Omental fat pad (tissue), 4 donors: ENCODE data around the gene AK8. TPM values are rescaled to one million over a fixed set of nuclear protein-coding genes. Genes with fewer than 3 reads are reported as not detected.

Source experiments
- ATAC-seq: fragments of 150-250 bp; one replicate; pipeline ENCODE4 v1.9.1; 2016; ENCODE audit warnings: mild to moderate bottlenecking, moderate library complexity; ENCODE audit not compliant: low FRiP score
- DNase-seq: peaks from one replicate; pipeline ENCODE4 v3.0.0-alpha.2; 2019; ENCODE audit warnings: low spot score
- total RNA-seq, 4 donors: library from RNA; depleted of rRNA; stranded (reverse); fragments of >200 nt; gene quantifications; one replicate each; pipeline ENCODE4 v1.1.0, GENCODE V29; 2016
- TF ChIP-seq, protein P1 (sequence below), 3 donors: fragments of 450-650 bp; IDR thresholded peaks; one replicate each; pipeline ENCODE4 v1.5.1; 2016 to 2017; ENCODE audit warnings: antibody characterized with exemption in 3 of 3, mild to moderate bottlenecking in 3 of 3, moderate library complexity in 2 of 3

AK8 gene
- total RNA-seq, 4 donors from 2014 or later = 1.0 to 1.3 (median 1.3) TPM; not detected in 1

DNA sequence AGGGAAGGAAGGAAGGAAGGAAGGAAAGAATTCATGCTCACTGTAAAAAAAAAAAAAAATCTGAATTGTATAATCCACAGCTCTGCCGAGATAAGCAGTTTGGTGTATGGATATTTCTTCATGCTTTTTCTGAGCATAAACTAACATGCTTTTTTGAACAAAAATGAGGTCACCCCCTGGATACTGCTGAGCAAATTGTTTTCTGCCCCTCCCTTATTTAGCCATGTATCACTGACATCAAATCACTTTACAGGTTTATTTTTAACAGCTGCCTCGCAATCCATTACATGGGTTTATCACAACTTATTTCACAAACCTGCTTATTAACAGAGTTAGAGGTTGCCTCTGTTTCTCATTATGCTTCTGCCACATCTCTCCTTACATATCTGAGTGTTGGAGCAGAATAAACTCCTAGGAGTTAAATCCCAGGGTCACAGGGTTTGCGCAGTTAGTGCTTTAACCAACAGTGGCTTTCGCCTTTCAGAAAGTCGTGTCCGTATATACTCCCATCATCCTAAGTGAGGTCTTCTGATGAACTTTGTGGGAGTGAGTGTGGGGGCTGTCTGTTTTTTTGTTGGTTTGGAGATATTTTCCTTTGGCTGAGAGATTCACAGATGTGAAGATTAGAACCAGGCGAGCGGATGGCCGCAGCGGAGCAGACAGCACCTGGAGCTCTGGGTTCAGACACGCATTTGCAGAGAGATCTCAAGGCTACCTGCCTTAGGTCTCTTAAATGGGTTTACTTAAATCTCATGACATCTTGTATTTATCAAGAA is 57.7 kb downstream of the AK8 start:
- ATAC-seq (no peak), DNase-seq (no peak)
- TF ChIP-seq, protein P1, sequence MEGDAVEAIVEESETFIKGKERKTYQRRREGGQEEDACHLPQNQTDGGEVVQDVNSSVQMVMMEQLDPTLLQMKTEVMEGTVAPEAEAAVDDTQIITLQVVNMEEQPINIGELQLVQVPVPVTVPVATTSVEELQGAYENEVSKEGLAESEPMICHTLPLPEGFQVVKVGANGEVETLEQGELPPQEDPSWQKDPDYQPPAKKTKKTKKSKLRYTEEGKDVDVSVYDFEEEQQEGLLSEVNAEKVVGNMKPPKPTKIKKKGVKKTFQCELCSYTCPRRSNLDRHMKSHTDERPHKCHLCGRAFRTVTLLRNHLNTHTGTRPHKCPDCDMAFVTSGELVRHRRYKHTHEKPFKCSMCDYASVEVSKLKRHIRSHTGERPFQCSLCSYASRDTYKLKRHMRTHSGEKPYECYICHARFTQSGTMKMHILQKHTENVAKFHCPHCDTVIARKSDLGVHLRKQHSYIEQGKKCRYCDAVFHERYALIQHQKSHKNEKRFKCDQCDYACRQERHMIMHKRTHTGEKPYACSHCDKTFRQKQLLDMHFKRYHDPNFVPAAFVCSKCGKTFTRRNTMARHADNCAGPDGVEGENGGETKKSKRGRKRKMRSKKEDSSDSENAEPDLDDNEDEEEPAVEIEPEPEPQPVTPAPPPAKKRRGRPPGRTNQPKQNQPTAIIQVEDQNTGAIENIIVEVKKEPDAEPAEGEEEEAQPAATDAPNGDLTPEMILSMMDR (IDR thresholded peaks at IDR 0.05) = no peak

- TF ChIP-seq, protein P1 (IDR thresholded peaks at IDR 0.05) = no peak
- DNase-seq (no peak), ATAC-seq (no peak)
These were observed 59.5 kb downstream of the AK8 start for GRCh38 chr9:132818588-132818987.

GRCh38 chr9:132814937-132815336 is 63.1 kb downstream of the AK8 start:
- no peak for DNase-seq
- ATAC-seq = no peak
- TF ChIP-seq, protein P1 (IDR thresholded peaks at IDR 0.05) = no peak

GRCh38 chr9:132813115-132813771 is 64.8 kb downstream of the AK8 start:
- ATAC-seq = no peak
- DNase-seq = no peak

GRCh38 chr9:132811985-132812384 is 66.1 kb downstream of the AK8 start:
- ATAC-seq (no peak), DNase-seq (no peak)
- TF ChIP-seq, protein P1 (IDR thresholded peaks at IDR 0.05) = no peak

More at GRCh38 chr9:132813115-132813771, 64.8 kb downstream of the AK8 start:
- TF ChIP-seq, protein P1 (IDR thresholded peaks at IDR 0.05) = no peak

DNA sequence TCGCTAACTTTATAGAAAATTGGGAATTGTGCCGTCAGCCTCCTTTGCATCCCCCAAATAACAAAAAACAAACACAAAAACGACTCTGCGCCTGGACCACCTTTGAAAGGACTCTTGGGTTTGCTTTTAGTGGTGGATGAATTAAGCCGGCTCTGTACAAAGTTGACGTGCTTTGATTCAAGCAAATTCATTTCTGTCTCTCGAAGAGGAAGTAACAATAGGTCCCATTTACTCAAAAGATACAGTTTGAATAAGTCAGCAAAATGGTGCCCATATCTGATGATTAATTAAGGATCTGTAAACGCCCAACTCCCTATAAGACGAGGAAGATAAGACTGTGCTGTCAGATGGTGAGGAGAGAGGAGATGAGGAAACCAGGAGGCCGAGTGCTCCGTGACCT is 67.8 kb downstream of the AK8 start:
- DNase-seq (no peak), ATAC-seq (no peak)
- TF ChIP-seq, protein P1 (IDR thresholded peaks at IDR 0.05) = no peak
